Activated naive CD8-positive, alpha-beta T cell treated with anti-CD3 and anti-CD28 coated beads, Interleukin-2, amount 50 U/mL, for 16 hours (primary cell): Measurements from ENCODE around the gene PAK6.

ENCODE experiments used
- DNase-seq: peaks from one replicate; pipeline ENCODE4 v3.0.0-alpha.2; 2020; ENCODE audit warnings: low read depth, low spot score

The PAK6 gene

DNA sequence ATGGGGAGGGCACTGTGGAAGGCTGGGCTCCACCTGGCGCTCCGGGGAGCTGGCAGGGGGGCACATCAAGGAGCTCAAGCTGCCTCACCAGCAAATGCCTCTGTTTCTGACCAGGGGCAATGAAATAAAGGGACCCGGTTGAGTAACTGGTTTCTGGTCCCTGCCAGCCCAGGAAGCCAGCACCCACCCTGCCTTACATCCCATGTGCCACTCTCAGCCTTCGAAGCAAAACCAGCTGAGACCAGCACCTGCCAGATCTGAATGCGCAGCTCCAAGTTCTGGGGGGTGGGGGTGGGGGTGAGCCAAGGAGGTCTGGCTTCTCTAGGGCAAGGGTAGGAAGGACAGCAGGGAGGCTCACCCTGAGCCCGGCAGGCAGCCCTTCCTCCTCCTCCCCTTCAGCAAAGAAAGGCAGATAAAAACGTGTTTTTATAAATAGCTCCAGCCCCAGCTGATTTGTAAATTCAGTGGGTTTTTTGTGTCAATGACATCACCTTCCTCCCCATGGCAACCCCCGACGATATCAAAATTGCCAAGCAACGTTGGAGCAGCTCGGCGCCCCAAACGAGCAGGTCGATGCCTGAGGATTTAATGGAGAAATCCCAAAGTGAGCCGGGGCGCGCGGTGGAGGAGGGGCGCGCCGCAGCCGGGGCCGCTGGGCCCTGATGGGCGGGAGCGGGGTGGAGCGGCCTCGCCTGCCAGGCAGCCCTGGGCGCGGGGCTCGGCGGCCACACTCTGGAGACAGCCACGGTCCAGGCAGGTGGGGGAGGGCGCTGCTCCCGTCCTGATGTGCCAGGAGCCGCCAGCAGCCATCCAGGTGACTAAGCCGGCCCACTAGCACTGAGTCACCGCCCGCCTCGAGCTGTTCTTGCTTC lies at the start of gene PAK6:
Gene PAK6, plus strand, starts transcription at position 532 of the 872 bp plus-strand sequence. CDS start 25,723 bp downstream, outside the sequence.
- DNase-seq: no peak

GRCh38 chr15:40190591-40190990 lies 48.3 kb upstream of the PAK6 start:
- no peak for DNase-seq

DNA sequence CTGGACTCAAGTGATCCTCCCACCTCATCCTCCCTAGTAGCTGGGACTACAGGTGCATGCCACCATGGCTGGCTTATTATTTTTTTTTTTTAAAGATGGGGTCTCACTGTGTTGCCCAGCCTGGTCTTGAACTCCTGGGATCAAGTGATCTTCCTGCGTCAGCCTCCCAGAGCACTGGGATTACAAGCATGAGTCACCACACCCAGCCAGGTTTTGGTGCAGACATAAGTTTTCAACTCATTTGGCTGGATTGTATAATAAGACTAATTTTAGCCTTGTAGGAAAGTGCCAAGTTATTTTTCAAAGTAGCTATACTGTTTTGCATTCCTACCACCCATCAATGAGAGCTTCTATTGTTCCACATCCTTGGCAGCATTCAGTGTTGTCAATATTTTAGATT lies 45.9 kb upstream of the PAK6 start:
- no peak for DNase-seq

DNA sequence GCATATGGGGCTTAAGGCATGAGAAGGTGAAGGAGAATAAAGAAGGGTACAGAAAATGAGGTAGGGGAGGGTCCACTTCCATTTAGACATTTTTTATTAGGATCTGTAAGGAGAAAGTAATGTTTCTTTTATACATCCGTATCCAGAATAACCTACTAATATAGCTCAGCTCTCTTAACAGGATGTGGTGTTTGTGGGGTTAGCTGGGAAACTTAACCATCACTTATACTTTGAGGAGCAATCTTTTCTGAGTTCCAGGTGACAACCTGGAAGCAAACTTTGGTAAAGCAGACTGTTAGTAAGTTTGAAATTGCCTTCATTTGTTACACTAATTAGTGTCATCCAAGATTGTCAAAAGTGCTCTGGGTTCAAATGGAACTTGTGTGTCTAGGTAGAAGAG lies 41.4 kb upstream of the PAK6 start:
- DNase-seq: no peak

GRCh38 chr15:40198355-40199085 lies 40.3 kb upstream of the PAK6 start:
- no peak for DNase-seq

GRCh38 chr15:40204100-40204499 lies 34.8 kb upstream of the PAK6 start:
- no peak for DNase-seq

DNA sequence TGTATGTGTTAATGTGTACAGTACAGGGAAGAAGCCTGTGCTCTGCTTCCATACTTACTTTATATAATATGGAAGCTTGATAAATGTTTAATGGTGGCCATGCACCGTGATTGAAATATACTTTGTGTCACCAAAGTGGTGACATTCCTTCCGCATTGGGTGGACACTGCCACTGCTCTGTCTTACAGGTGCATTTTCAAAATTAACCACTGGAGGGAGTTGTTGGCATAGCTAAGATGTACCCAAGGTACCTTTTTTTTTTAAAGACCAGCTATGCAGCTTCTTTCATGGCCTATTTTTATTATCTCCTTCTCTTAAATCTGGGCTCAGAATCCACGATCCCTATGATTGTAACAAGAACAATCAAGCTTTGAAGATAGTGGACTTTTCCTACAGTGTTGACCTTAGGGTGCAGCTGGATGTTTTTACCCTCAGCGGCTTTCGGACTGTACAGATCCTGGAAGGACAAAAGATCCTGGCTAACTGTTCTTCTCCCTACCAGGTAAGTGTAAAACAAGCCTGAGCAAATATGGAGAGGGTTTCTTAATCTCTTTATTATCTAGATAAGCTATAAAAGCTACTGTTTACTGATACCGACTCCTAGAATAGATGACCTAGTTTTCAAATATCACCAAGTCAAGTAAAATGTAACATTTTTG lies 21.6 kb upstream of the PAK6 start:
- DNase-seq: no peak

- DNase-seq: no peak
Observed at GRCh38 chr15:40219801-40220200, 19.1 kb upstream of the PAK6 start.

DNA sequence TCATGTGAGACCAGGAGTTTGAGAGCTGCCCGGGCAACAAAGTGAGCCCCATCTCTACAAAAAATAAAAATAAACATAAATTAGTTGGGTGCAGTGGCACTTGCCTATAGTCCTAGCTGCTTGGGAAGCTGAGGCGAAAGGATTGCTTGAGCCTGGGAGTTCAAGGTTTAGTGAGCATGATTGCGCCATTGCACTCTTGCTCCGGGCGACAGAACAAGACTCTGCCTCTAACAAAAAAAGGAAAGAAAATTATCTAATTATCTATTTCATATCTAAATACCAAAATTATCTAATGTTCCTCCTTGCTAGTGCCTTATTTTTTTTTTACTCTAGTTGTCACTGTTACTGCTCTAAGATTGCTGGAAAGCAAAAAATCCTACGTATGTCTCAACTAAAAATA lies 16.7 kb upstream of the PAK6 start:
- no peak for DNase-seq

DNA sequence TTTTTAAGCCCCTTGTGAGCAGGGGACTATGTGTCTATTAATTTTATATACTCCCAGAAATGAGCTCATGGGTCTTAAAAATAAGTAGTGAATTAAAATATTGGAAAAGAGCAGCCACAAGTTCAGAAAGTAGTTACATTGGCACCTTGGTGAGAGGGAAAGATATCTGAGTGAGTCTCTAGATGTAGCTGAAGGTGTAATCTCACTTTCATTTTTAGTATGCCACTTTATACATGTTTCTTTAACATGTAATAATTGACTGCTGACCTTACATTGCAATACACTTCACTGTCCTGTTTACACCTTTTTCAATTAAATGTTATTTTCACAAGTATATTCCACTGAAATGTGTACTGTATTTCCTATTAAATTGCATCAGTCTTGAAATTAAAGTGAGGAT lies 12.1 kb upstream of the PAK6 start:
- DNase-seq: no peak

- DNase-seq: no peak
Observed at GRCh38 chr15:40229316-40229715, 9.5 kb upstream of the PAK6 start.

- DNase-seq: no peak
Observed at GRCh38 chr15:40229956-40230355, 8.9 kb upstream of the PAK6 start.

- no peak for DNase-seq
Observed at GRCh38 chr15:40232625-40233070, 6.2 kb upstream of the PAK6 start.

- DNase-seq: no peak
Observed at GRCh38 chr15:40233727-40234577, 4.9 kb upstream of the PAK6 start.

- DNase-seq: no peak
Observed at GRCh38 chr15:40234783-40235182, 4.1 kb upstream of the PAK6 start.

DNA sequence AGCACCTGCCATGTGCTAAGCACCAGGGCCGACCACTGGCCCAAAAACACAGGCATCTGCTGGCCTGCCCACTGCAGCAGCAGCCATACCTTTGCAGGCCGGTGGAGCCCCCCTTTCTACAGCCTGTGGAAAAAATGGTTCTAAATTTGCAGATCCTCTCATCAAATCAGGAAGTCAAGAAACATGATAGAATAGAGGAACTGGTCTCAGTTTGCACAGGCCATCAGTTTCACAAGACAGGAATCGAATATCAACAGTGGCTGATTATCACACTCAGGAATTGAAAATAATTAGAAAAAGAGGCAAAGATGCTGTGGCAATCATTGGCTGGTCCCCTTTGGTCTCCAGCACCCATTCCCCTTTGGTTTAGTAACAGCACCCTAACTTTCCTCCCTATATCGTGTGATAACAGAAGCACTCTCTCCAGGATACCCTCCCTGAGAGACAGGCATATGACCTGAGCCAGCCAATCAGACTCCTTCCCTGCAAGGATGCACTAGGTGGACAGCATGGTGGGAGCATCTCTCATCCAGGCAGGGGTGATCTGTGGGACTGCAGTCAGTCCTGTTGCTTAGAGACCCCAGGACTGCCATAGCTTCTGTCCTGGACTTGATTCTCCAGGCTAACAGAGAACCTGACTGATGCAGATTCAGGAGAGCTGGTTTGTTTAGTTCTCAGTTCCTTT lies 3.5 kb upstream of the PAK6 start:
- no peak for DNase-seq

- no peak for DNase-seq
Observed at GRCh38 chr15:40239404-40239692, 485 bp downstream of the PAK6 start.

DNA sequence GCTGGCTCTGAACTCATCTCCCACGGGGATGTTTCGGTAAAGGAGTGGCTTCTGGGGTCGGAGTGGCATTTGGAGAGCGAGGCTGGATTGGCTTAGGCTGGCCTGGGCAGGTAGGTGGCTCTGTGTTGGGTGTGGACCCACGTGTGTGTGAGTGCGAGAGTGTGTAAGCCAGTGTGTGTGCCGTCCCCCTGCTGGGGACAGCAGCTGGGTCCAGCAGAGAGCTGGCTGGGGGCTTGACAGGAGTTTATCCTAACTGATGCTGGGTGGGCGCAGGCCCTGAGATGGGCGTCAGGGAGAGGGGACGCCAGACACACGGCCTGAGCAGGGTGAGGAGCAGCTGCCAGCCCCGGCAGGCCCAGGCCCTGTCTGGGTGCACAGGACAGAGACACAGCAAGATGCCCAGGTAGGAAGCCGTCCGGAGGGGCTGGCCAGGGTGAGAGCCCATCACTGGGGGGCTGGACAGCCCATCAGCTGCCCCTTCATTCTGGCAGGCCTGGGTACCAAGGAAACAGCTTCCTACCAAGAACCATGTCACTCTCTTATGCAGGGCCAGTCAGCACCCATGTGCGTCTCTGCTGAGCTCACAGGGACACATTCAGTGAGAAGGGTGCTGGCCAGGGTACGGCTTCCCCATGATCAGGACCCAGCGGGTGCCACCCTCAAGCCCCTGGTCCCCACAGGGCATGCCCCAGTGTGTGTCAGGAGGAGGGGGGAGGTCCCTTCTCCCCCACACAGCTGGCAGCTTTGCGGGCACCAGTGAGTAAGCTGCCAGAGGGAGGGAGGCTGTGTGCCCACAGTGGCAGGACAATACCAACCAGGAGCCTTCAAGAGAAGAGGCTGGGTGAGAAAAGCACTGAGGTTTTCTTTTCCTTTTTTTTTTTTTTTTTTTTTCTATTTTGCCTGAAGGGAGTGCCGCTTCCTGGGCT lies 1.1 kb downstream of the PAK6 start:
- no peak for DNase-seq

DNA sequence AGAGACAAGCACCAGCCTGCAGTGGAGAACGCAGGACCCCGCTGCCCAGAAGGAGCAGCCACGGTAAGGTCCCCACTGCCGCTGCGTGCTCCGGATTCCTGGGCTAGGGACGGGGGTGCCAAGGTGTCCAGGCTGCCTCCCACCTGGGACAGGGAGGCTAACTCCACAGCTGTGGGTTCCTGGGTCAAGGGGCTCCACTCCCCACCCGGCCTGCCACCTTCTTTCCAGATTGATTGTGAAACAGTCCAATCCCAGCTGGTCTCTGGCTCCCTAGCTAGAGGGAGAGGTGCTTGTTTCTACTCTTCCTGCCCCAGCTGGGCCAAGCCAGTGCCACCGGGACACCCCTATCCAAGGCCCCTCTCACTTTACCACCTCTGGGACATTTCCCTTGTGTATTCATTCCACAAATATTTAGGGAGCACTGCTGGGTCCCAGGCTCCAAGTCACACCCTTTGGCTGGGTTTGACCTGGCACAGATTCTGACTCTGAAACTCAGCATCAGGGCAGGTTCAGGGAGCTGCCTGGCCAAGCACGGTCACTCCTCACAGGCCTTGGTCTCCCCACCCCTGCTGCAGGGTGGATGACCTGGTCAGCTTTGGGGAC lies 1.9 kb downstream of the PAK6 start:
- no peak for DNase-seq
